Peyer's patch (tissue), 4 donors: ENCODE results near the gene AGPAT1.

Experiments used
- CTCF ChIP-seq, 6 experiments: fragments of 450-650 bp in 4 of 6; fragments of 200-600 bp in 2 of 6; sonication (generic) in 1 of 6; IDR thresholded peaks; one replicate each; pipeline ENCODE4 v1.5.1; 2017 to 2019; ENCODE audit warnings: antibody characterized with exemption in 6 of 6, mild to moderate bottlenecking in 3 of 6, moderate library complexity in 1 of 6
- POLR2A ChIP-seq, 2 donors: fragments of 450-650 bp; IDR thresholded peaks; one replicate each; pipeline ENCODE4 v1.5.1; 2017; ENCODE audit warnings: antibody characterized with exemption in 2 of 2, mild to moderate bottlenecking in 2 of 2, moderate library complexity in 2 of 2

- TF ChIP-seq CTCF (IDR thresholded peaks at IDR 0.05) (no peak), POLR2A (IDR thresholded peaks at IDR 0.05) (no peak)
These were observed 7.7 kb upstream of the AGPAT1 start for GRCh38 chr6:32183483-32184083.
